ENCODE results near the gene TTC27.
"Not testable (repeated sequence)": the region's sequence is repeated elsewhere in the genome, so short reads cannot be mapped to it uniquely, and the experiment has no call there.

The TTC27 gene

DNA sequence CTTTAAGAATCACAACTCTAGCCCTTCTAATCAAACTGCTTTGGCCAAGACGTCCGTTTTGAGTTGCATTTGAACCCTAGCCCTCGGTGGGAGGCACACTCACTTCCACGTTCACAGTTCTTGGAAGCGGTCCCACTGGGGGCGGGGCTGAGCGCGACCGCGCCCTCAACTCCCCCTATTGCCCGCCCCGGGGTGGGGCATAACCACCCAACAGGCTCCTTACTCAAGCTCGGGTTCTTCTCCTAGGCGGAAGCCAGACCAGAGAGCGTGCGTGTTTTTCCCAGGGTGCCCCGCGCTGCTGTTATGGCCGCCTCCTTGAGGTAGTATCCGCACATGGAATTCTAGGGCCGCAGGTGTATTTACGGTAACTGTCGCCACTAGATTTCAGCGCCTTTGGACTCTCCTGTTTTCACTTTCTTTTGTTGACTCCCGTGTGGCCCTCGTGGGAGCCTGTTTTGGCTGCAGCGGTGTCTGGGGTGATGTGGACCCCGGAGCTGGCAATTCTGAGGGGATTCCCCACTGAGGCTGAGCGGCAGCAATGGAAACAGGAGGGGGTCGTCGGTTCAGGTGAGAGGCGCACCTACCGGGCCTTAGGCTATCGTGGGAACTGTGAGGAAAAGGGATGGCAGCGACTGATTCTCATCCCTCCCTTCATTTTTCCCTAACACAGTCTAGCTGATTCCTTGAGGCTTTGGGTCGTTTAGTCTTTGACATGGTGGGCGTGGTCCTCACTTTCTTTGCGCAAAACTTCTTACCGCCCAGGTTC, at the start of gene TTC27:
Gene TTC27 (plus strand): TSS at position 237 of the 766 bp plus-strand sequence. CDS start 243 bp downstream, at position 480.
- peak; percentile 91 to 92 (median 92) for DNase-seq (ENCODE audit: low read depth in 3 of 3)

GRCh38 chr2:32591669-32592463, 36.0 kb upstream of the TTC27 start:
- no peak for DNase-seq (ENCODE audit: low read depth in 3 of 3)

DNA sequence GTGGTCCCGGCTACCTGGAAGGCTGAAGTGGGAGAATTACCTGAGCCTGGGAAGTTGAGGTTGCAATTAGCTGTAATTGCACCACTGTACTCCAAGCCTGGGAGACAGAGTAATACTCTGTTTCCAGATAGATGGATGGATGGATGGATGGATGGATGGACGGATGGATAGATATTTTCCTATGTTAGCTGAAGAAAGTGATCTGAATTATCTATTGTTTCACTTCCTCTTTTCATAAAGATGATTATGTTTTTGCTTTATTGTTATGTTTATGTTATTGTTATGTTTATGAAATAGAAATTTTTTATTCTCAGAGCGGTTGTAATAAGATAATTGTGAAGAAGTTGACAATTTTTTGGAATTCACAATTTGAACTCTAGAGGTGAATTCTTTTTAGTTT, 33.3 kb upstream of the TTC27 start:
- no peak for DNase-seq (ENCODE audit: low read depth in 3 of 3)

GRCh38 chr2:32611366-32611765, 16.5 kb upstream of the TTC27 start:
- no peak for DNase-seq (ENCODE audit: low read depth in 3 of 3)

DNA sequence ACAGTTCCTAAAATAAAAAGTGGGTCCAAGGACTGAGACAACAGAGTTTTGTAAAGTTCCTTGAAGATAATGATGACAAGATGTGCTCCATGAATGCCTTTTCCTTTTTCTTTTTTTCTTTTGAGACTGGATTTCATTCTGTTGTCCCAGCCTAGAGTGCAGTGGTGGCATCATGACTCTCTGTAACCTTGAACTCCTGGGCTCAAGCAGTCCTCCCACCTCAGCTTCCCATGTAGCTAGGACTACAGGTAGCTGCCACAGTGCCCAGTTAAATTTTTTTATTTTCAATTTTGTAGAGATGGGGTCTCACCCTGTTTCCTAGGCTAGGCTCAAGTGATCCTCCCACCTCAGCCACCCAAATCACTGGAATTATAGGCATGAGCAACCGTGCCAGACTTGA, 16.1 kb upstream of the TTC27 start:
- no peak for DNase-seq (ENCODE audit: low read depth in 3 of 3)

GRCh38 chr2:32614084-32614483, 13.8 kb upstream of the TTC27 start:
- DNase-seq (ENCODE audit: low read depth in 3 of 3): no peak

- DNase-seq (ENCODE audit: low read depth in 3 of 3): no peak
These were observed 10.2 kb upstream of the TTC27 start for GRCh38 chr2:32617599-32618189.

DNA sequence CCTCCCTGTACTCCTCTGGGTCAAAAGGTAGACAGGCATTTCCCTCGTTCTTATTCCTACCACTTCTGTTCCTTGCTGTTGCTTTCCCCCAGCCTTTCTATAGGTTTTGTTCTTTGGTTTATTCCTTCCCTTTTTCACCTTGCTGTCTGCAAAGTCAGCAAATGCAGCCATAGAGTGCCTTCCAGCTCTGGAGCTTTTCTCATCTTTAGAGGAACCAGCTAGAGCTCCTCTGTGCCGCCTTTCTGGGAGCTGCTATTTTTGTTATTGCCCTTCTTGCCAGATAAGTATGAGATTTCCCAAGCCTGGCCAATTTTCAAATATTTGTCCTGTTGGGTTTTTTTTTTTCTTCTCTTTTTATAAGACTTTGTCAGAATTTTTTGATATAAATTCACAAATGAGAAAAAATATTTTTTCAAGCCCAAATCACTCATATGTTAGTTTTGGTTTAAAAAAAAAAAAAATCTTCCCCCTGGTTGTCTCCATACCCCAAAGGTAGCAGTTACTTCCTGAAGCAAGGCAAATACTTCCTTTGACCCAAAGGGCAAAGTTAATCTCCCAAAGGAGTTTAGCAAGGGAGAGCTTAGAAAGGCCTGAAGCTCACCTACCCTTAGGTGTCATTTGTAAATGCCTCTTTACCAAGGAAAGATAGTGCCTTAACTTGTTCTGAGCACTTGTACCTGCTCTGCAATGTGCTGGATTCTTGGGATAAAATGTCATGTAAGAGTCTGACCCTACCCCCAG, 5.1 kb upstream of the TTC27 start:
- DNase-seq (ENCODE audit: low read depth in 3 of 3): no peak

- no peak for DNase-seq (ENCODE audit: low read depth in 3 of 3)
These were observed 4.5 kb upstream of the TTC27 start for GRCh38 chr2:32623311-32623706.

DNA sequence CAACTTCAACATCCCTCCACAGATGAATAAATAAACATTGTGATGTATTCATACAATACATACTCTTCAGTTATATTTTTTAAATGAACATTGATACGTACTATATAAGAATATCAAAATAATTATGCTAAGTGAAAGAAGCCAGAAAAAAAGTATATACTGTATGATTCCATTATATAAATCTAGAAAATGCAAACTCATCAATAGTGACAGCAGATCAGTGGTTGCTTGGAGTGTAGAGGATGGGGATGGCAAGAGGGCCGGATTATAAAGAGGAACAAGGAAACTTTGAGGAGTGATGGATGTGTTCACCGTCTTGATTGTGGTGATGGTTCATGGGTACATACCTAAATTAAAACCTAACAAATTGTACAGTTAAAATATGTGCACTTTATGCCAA, 3.0 kb upstream of the TTC27 start:
- no peak for DNase-seq (ENCODE audit: low read depth in 3 of 3)

- DNase-seq (ENCODE audit: low read depth in 3 of 3): no peak
These were observed 1.1 kb upstream of the TTC27 start for GRCh38 chr2:32626639-32627221.

DNA sequence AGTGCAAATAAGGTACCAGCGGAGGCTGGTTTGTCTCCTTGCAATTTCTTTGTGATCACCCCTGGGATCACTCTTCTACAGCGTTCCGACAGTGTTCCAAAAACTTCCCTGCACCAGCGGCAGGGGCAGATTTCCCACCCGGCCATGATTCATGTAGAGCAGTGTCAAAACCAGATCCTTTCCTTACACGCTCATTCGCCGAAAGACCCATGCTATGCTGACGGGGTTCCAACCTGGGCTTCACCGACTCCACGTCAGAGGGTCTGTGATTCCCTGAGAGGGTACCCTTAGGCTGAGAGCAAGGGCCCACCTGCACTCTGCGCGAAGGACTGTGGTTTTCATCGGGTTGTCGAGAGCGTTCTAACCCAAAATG, 423 bp upstream of the TTC27 start:
- peak in 1 of 3 donors; percentile 13 for DNase-seq (ENCODE audit: low read depth in 3 of 3)

DNA sequence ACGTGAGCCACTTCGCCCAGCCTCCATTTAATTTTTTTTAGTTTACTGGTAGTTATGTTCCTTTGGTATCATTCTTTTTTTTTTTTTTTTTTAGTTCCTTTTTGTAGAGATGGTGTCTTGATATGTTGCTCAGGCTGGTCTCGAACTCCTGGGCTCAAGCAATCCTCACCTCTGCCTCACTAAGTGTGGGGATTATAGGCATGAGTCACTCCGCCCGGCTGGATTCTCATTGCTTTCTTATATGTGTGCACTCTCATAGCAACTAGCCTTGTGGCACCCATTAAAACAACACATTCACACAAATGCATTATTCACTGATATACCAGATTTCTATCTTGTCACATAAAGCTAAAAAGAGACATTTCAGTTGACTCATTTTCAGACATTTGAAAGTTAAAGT, 4.2 kb downstream of the TTC27 start:
- peak in 2 of 3 donors; percentile 4 to 41 for DNase-seq (ENCODE audit: low read depth in 3 of 3)

GRCh38 chr2:32633040-32633439, 5.2 kb downstream of the TTC27 start:
- no peak for DNase-seq (ENCODE audit: low read depth in 3 of 3)

DNA sequence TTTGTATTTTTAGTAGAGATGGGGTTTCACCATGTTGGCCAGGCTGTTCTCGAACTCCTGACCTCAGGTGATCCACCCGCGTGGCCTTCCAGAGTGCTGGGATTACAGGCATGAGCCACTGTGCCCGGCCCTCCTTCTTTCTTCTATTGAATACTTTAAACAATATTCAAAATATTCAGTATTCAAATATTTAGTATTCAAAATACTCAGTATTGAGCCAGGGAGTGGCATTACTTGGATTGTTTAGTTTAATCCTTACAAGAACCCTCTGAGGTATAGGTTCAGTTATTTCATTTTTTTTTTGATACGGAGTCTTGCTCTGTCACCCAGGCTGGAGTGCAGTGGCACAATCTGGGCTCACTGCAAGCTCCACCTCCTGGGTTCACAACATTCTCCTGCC, 10.7 kb downstream of the TTC27 start:
- not testable (repeated sequence) for DNase-seq (ENCODE audit: low read depth in 3 of 3)

GRCh38 chr2:32641180-32641579, 13.3 kb downstream of the TTC27 start:
- DNase-seq (ENCODE audit: low read depth in 3 of 3): no peak

DNA sequence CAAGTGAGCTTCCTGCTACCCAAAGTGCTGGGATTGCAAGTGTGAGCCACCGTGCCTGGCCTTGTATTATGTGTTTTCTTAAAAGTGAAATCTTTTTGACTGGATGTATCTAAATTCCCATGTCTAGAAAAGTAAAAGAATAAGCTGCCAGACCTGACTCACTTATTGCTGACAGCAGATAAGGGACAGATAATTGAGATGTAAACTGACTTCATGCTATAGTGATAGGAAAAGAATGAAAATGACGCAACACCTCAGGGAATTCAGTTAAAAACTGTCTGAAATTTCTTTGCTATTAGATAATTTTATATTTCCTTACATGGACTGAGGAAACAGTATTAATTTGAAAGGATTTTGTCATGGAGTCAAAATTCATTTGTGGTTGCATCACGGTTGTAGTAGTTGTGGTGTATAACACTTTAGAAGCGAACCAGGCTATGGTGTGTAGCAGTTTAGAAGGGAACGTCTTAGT, 19.4 kb downstream of the TTC27 start:
- no peak for DNase-seq (ENCODE audit: low read depth in 3 of 3)

GRCh38 chr2:32652555-32653209, 24.8 kb downstream of the TTC27 start:
- no peak for DNase-seq (ENCODE audit: low read depth in 3 of 3)

DNA sequence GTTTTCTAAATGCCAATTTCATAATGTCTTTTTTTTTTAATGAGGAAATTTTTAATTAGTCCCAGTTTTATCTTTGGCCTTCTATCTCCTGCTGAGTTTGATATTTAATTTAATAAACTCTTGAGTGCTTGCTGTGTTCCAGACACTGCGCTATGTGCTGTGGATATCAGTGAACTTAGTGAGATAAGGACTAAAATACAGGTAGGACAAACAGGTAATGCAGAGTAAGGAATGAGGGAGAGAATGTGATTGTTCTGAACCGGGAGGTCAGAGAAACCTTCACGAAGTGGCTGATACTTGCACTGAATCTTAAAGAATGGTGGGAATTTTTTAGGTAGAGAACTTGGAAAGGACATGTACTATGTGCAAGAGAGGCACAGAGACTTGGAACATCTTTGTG, 28.2 kb downstream of the TTC27 start:
- DNase-seq (ENCODE audit: low read depth in 3 of 3): no peak

DNA sequence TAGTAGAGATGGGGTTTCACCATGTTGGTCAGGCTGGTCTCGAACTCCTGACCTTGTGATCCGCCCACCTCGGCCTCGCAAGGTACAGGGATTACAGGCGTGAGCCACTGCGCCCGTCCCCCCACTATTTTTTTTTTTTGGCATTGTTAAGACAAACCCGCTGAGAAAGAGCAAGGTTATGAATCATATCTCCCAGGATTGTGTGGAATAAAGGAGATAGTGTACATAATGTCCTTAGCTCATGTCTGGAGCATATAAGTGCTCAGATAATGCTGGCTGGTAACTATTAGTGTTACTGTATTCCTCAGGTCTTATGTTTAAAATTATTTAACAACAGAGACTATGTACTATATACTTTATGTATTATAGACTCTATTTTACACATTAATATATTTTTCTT, 36.0 kb downstream of the TTC27 start:
- no peak for DNase-seq (ENCODE audit: low read depth in 3 of 3)

- DNase-seq (ENCODE audit: low read depth in 3 of 3): no peak
These were observed 38.9 kb downstream of the TTC27 start for GRCh38 chr2:32666704-32667103.

Data from stimulated activated CD4-positive, alpha-beta T cell treated with anti-CD3 and anti-CD28 coated beads, TNF-alpha, amount 100 ng/mL, for 48 hours (primary cell).